Vagina (tissue), 2 donors: ENCODE results near the gene KRTAP10-12. TPM values are rescaled to one million over a fixed set of nuclear protein-coding genes. Genes with fewer than 3 reads are reported as not detected.

Experiments
- DNase-seq, 2 donors: peaks; one replicate each; pipeline ENCODE4 v3.0.0-alpha.2; 2017; ENCODE audit errors: extremely low spot score in 2 of 2
- H3K27ac ChIP-seq: fragments of 200-600 bp; sonication (generic); one replicate; pipeline ENCODE4 v1.5.1; 2019
- H3K27me3 ChIP-seq: fragments of 200-600 bp; sonication (generic); one replicate; pipeline ENCODE4 v1.5.1; 2019
- H3K36me3 ChIP-seq, 2 donors: fragments of 200-600 bp; sonication (generic); one replicate each; pipeline ENCODE4 v1.5.1; 2017 to 2019
- H3K4me1 ChIP-seq: fragments of 200-600 bp; sonication (generic); one replicate; pipeline ENCODE4 v1.5.1; 2019
- H3K4me3 ChIP-seq, 2 donors: fragments of 200-600 bp; sonication (generic); 1 replicate in 1 of 2; 2 replicates in 1 of 2; pipeline ENCODE4 v1.5.1; 2016 to 2019
- H3K9me3 ChIP-seq: fragments of 200-600 bp; sonication (generic); one replicate; pipeline ENCODE4 v1.5.1; 2019
- POLR2A ChIP-seq, 2 donors: fragments of 450-650 bp; IDR thresholded peaks; one replicate each; pipeline ENCODE4 v1.6.1; 2017; ENCODE audit warnings: antibody characterized with exemption in 2 of 2, mild to moderate bottlenecking in 2 of 2, moderate library complexity in 2 of 2
- POLR2AphosphoS5 ChIP-seq, 2 donors: sonication (generic); formaldehyde crosslinking; IDR thresholded peaks; one replicate each; pipeline ENCODE4 v1.9.0; 2017; ENCODE audit warnings: antibody characterized with exemption in 2 of 2, mild to moderate bottlenecking in 2 of 2, low read depth in 1 of 2; ENCODE audit not compliant: insufficient read depth in 1 of 2
- intact Hi-C: fragments of 100-400 bp; cut with DNase I; formaldehyde crosslinking; loops from one replicate; pipeline ENCODE4 v1.15.1; 2023
- total RNA-seq: library from RNA; depleted of rRNA; stranded (reverse); fragments of >200 nt; gene quantifications from one replicate; pipeline ENCODE4 v1.2.3, GENCODE V29; 2016
- TF ChIP-seq, protein P1 (sequence below), 3 experiments: fragments of 450-650 bp in 2 of 3; fragments of 200-600 bp in 1 of 3; sonication (generic) in 1 of 3; IDR thresholded peaks; one replicate each; pipeline ENCODE4 v1.5.1; 2017 to 2019; ENCODE audit warnings: antibody characterized with exemption in 3 of 3, mild to moderate bottlenecking in 2 of 3, moderate library complexity in 2 of 3

Gene KRTAP10-12
- total RNA-seq, 1 donor from 2014 or later, result not detected

DNA sequence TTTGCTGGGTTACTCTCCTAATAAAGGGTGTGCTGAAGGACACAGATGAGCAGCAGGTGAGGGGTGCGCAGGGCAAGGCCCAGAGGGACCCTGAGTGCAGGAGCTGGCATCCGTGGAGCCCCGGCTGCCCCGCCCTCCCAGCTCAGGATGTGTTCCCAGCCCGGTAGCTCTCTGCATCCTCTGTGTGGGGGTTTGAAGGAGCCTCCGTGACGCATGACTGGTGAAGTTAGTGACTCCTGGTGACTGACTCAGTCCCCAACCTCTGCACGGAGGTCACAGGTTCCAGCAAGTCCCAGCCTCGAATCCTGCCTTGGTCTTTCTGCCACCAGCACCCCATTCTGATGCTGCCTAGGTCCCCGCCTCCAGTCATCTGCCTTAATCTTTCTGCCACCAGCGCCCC is 36.0 kb downstream of the KRTAP10-12 start:
- H3K4me3 ChIP-seq, result no peak overlapping the region
- H3K27me3 ChIP-seq, result no peaks in the 10 kb centered on the region
- TF ChIP-seq POLR2AphosphoS5 (IDR thresholded peaks at IDR 0.05; ENCODE audit: insufficient read depth in 1 of 2, low read depth in 1 of 2) (no peak), POLR2A (IDR thresholded peaks at IDR 0.05) (no peak)
- TF ChIP-seq, protein P1, sequence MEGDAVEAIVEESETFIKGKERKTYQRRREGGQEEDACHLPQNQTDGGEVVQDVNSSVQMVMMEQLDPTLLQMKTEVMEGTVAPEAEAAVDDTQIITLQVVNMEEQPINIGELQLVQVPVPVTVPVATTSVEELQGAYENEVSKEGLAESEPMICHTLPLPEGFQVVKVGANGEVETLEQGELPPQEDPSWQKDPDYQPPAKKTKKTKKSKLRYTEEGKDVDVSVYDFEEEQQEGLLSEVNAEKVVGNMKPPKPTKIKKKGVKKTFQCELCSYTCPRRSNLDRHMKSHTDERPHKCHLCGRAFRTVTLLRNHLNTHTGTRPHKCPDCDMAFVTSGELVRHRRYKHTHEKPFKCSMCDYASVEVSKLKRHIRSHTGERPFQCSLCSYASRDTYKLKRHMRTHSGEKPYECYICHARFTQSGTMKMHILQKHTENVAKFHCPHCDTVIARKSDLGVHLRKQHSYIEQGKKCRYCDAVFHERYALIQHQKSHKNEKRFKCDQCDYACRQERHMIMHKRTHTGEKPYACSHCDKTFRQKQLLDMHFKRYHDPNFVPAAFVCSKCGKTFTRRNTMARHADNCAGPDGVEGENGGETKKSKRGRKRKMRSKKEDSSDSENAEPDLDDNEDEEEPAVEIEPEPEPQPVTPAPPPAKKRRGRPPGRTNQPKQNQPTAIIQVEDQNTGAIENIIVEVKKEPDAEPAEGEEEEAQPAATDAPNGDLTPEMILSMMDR (IDR thresholded peaks at IDR 0.05), result no peak
- H3K4me1 ChIP-seq, result no peaks in the 10 kb centered on the region
- intact Hi-C loops, result no loop called here
- no peaks in the 10 kb centered on the region for H3K36me3 ChIP-seq
- DNase-seq, result no peak
- H3K9me3 ChIP-seq, result peaks cover 8% of the 10 kb centered on the region
- H3K27ac ChIP-seq, result no peak overlapping the region

DNA sequence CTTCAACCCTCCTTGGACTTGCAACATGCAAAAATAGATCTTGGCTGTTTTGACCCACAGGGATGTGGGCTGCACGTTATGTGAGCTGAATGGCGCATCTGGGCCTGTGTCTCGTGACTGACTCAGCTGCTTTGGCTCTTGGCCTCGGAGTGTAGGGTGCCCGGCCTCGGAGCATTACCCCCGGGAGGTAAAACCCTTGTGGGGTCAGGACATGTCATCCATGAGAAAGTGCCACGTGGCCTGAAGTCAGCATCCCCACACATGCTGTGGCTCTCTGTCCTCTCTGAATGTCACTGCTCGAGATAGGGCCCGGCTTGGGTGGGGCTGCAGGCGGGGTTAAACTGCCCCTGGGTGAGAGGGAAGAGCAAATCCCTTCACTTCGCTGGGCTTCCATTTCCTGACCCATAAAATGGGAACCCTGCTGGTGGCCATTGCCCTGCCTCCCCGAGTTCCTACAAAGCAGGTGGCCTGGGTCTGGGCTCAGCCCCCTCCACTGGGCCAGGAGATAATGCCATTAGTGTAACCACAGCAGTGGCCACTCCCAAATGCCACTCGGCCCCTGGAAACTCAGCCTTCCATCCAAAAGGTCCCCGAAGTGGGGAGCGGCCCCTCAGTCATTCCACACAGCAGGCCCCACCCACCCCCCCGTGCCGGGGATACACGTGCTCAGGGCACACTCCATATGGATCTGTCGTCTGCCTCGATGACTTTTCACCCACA is 37.2 kb downstream of the KRTAP10-12 start:
- Histone ChIP-seq H3K4me3 (no peak overlapping the region), H3K4me1 (no peaks in the 10 kb centered on the region), H3K36me3 (no peaks in the 10 kb centered on the region), H3K27me3 (no peaks in the 10 kb centered on the region), H3K27ac (no peak overlapping the region), H3K9me3 (peaks cover 12% of the 10 kb centered on the region)
- TF ChIP-seq, protein P1 (IDR thresholded peaks at IDR 0.05), result no peak
- TF ChIP-seq POLR2AphosphoS5 (IDR thresholded peaks at IDR 0.05; ENCODE audit: insufficient read depth in 1 of 2, low read depth in 1 of 2) (no peak), POLR2A (IDR thresholded peaks at IDR 0.05) (no peak)
- DNase-seq, result no peak
- intact Hi-C loops, result no loop called here

DNA sequence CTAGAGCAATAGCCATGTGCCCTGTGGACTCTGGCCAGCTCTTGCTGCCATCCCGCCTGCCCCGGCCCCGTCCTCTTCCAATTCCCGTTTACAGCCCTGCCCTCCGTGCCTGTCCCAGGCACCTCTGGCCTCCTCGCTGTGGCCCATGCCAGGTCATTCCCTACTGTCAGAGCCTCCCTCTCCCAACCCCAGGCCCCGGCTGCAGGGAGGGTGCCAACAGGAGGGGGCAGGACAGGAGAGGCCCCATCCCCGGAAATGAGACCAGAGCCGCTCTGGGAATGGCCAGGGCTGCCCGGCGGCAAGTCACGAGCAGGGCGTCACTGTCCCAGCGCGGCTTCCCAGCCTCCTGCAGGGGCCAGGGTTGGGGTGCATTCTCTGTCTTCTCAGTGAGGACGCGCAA is 37.9 kb downstream of the KRTAP10-12 start:
- Histone ChIP-seq H3K27me3 (no peaks in the 10 kb centered on the region), H3K27ac (no peak overlapping the region), H3K4me3 (no peak overlapping the region), H3K9me3 (peaks cover 12% of the 10 kb centered on the region), H3K36me3 (no peaks in the 10 kb centered on the region), H3K4me1 (no peaks in the 10 kb centered on the region)
- DNase-seq, result no peak
- intact Hi-C loops, result no loop called here
- TF ChIP-seq, protein P1 (IDR thresholded peaks at IDR 0.05), result no peak
- TF ChIP-seq POLR2AphosphoS5 (IDR thresholded peaks at IDR 0.05; ENCODE audit: insufficient read depth in 1 of 2, low read depth in 1 of 2), result no peak

DNA sequence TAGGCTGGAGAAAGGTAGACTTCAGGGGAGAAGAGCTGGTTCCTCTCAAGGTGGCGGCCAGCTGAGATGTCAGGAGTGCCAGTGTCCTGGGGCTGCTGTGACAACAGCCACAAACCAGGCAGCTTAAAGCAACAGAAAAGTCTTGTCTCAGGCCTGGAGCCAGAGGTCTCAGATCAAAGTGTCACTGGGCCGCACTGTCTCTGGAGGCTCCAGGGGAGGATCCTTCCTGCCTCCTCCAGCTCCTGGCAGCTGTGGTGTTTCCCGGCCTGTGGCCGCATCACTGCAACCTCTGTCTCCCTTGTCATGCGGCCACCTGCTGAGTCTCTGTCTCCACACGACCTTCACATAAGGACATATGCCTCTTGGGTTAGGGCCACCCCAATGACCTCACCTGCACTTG is 38.8 kb downstream of the KRTAP10-12 start:
- no peak for DNase-seq
- Histone ChIP-seq H3K9me3 (peaks cover 12% of the 10 kb centered on the region), H3K27ac (no peak overlapping the region), H3K27me3 (no peaks in the 10 kb centered on the region), H3K4me1 (no peaks in the 10 kb centered on the region), H3K4me3 (no peak overlapping the region), H3K36me3 (no peaks in the 10 kb centered on the region)
- TF ChIP-seq POLR2AphosphoS5 (IDR thresholded peaks at IDR 0.05; ENCODE audit: insufficient read depth in 1 of 2, low read depth in 1 of 2), result no peak
- TF ChIP-seq, protein P1 (IDR thresholded peaks at IDR 0.05), result no peak
- TF ChIP-seq POLR2A (IDR thresholded peaks at IDR 0.05), result no peak
- intact Hi-C loops, result no loop called here

DNA sequence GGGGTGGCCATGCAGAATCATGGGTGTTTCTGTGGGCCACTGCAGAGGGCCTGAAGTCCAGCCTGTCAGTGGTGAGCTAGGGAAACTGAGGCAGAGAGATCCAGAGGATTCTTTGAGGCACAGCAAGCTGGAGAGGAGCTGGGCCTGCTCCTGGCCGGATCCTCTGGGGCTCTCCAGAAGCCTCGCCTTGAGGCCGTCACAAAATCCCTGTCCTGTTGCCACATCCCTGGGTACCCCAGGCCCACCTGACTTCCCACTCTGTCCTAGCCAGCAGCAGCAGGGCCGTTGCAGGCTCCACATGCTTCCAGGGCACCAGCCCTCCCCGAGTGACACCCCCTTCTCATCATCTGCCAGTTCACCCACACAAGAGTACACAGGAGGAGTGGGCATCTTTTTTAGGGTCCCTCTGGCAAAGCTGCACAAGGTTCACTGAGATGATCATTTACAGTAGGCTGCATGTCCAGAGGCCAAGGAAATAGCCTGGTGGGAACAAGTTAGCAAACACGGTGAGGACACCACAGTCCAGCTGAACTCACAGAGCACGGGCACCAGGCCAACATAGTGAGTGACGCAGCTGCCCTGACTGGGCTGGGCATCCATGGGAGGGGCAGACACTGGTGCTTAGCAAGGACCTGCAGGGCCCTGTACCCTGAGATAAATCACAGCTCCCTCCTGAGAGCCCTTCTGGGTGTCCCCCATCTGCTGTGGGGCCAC is 39.5 kb downstream of the KRTAP10-12 start:
- intact Hi-C loops, result no loop called here
- TF ChIP-seq POLR2A (IDR thresholded peaks at IDR 0.05) (no peak), POLR2AphosphoS5 (IDR thresholded peaks at IDR 0.05; ENCODE audit: insufficient read depth in 1 of 2, low read depth in 1 of 2) (no peak)
- TF ChIP-seq, protein P1 (IDR thresholded peaks at IDR 0.05), result no peak
- H3K27me3 ChIP-seq, result no peaks in the 10 kb centered on the region
- DNase-seq, result no peak
- H3K27ac ChIP-seq, result no peak overlapping the region
- peaks cover 12% of the 10 kb centered on the region for H3K9me3 ChIP-seq
- no peaks in the 10 kb centered on the region for H3K36me3 ChIP-seq
- no peaks in the 10 kb centered on the region for H3K4me1 ChIP-seq
- H3K4me3 ChIP-seq, result no peak overlapping the region
